ENCODE data around the gene MERTK. TPM values are rescaled to one million over a fixed set of nuclear protein-coding genes. Genes with fewer than 3 reads are reported as not detected.

MERTK gene
- total RNA-seq, 1 experiment from 2014 or later = 18.4 TPM

- peaks cover 13% of the 10 kb centered on the region for H3K36me3 ChIP-seq (ENCODE audit: insufficient read depth, low read length, poor library complexity, severe bottlenecking)
- CTCF ChIA-PET = no interaction called here
- intact Hi-C loops (cut with micrococcal nuclease; ENCODE audit: unreplicated experiment) = no loop called here
- TF ChIP-seq EZH2 (IDR thresholded peaks at IDR 0.05; ENCODE audit: borderline replicate concordance, low read depth, low read length, poor library complexity, severe bottlenecking) (no peak), CTCF (conservative IDR thresholded peaks at IDR 0.05; ENCODE audit: low read depth, low read length) (no peak)
- H3K4me1 ChIP-seq (ENCODE audit: insufficient read depth, low read length, poor library complexity, severe bottlenecking) = peaks cover 21% of the 10 kb centered on the region
- DNase-seq (ENCODE audit: low spot score) = no peak
- no peaks in the 10 kb centered on the region for H3K9me3 ChIP-seq (ENCODE audit: low read depth, low read length, poor library complexity, severe bottlenecking)
- POLR2A ChIA-PET (ENCODE audit: low non-redundant PET) = no interaction called here
- H3K4me3 ChIP-seq (ENCODE audit: low read depth, low read length, poor library complexity, severe bottlenecking) = no peak overlapping the region
- no TSS peak for BruUV-seq (replicated peaks)
- H3K27me3 ChIP-seq (replicated peaks; ENCODE audit: insufficient read depth, low read depth, low read length, poor library complexity) = no peaks in the 10 kb centered on the region
- no peak overlapping the region for H3K27ac ChIP-seq (ENCODE audit: low read depth, low read length, poor library complexity, severe bottlenecking)
Observed at GRCh38 chr2:112004253-112004645, 105.8 kb downstream of the MERTK start.

GRCh38 chr2:112005406-112006075 lies 107.1 kb downstream of the MERTK start:
- intact Hi-C loops (cut with micrococcal nuclease; ENCODE audit: unreplicated experiment) = no loop called here
- H3K4me1 ChIP-seq (ENCODE audit: insufficient read depth, low read length, poor library complexity, severe bottlenecking) = peaks cover 19% of the 10 kb centered on the region
- no peaks in the 10 kb centered on the region for H3K9me3 ChIP-seq (ENCODE audit: low read depth, low read length, poor library complexity, severe bottlenecking)
- no peaks in the 10 kb centered on the region for H3K27me3 ChIP-seq (replicated peaks; ENCODE audit: insufficient read depth, low read depth, low read length, poor library complexity)
- POLR2A ChIA-PET (ENCODE audit: low non-redundant PET) = no interaction called here
- TF ChIP-seq CTCF (conservative IDR thresholded peaks at IDR 0.05; ENCODE audit: low read depth, low read length) (no peak), EZH2 (IDR thresholded peaks at IDR 0.05; ENCODE audit: borderline replicate concordance, low read depth, low read length, poor library complexity, severe bottlenecking) (no peak)
- no peak overlapping the region for H3K4me3 ChIP-seq (ENCODE audit: low read depth, low read length, poor library complexity, severe bottlenecking)
- peaks cover 12% of the 10 kb centered on the region for H3K36me3 ChIP-seq (ENCODE audit: insufficient read depth, low read length, poor library complexity, severe bottlenecking)
- no peak for DNase-seq (ENCODE audit: low spot score)
- CTCF ChIA-PET = no interaction called here
- no peak overlapping the region for H3K27ac ChIP-seq (ENCODE audit: low read depth, low read length, poor library complexity, severe bottlenecking)
- BruUV-seq (replicated peaks) = no TSS peak

GRCh38 chr2:112006076-112006410 lies 107.6 kb downstream of the MERTK start:
- Histone ChIP-seq H3K9me3 (ENCODE audit: low read depth, low read length, poor library complexity, severe bottlenecking) (no peaks in the 10 kb centered on the region), H3K27ac (ENCODE audit: low read depth, low read length, poor library complexity, severe bottlenecking) (no peak overlapping the region), H3K4me1 (ENCODE audit: insufficient read depth, low read length, poor library complexity, severe bottlenecking) (peaks cover 14% of the 10 kb centered on the region), H3K36me3 (ENCODE audit: insufficient read depth, low read length, poor library complexity, severe bottlenecking) (peaks cover 17% of the 10 kb centered on the region), H3K27me3 (replicated peaks; ENCODE audit: insufficient read depth, low read depth, low read length, poor library complexity) (no peaks in the 10 kb centered on the region), H3K4me3 (ENCODE audit: low read depth, low read length, poor library complexity, severe bottlenecking) (no peak overlapping the region)
- CTCF ChIA-PET = no interaction called here
- DNase-seq (ENCODE audit: low spot score) = no peak
- TF ChIP-seq EZH2 (IDR thresholded peaks at IDR 0.05; ENCODE audit: borderline replicate concordance, low read depth, low read length, poor library complexity, severe bottlenecking) (no peak), CTCF (conservative IDR thresholded peaks at IDR 0.05; ENCODE audit: low read depth, low read length) (no peak)
- BruUV-seq (replicated peaks) = no TSS peak
- intact Hi-C loops (cut with micrococcal nuclease; ENCODE audit: unreplicated experiment) = no loop called here
- POLR2A ChIA-PET (ENCODE audit: low non-redundant PET) = no interaction called here

Data from A673 (cell line).